Activated naive CD4-positive, alpha-beta T cell treated with anti-CD3 and anti-CD28 coated beads, Interleukin-2, amount 10 ng/mL, durations not matched to agents 7 days and 5 days (primary cell): ENCODE results near the gene SERPINE1.
"Not testable (repeated sequence)": the region's sequence is repeated elsewhere in the genome, so short reads cannot be mapped to it uniquely, and the experiment has no call there.

Experiments used
- CTCF ChIA-PET: fragments of 350-600 bp; sonication (Branson Sonifier 250); formaldehyde crosslinking; loops from one replicate; lab custom pipeline; 2021; ENCODE audit warnings: antibody characterized with exemption; lab: Charles Lee
- DNase-seq: peaks from one replicate; pipeline ENCODE4 v3.0.0-alpha.2; 2020
- H3K27ac Mint-ChIP-seq: one replicate; pipeline ENCODE4 v1.8.0; 2021; ENCODE audit warnings: mild to moderate bottlenecking, moderate library complexity, mixed read lengths
- H3K27me3 Mint-ChIP-seq: one replicate; pipeline ENCODE4 v1.8.0; 2021; ENCODE audit warnings: mild to moderate bottlenecking, mixed read lengths
- H3K36me3 Mint-ChIP-seq: one replicate; pipeline ENCODE4 v1.8.0; 2021; ENCODE audit warnings: mixed read lengths
- H3K4me1 Mint-ChIP-seq: one replicate; pipeline ENCODE4 v1.8.0; 2021; ENCODE audit warnings: mixed read lengths
- H3K4me3 Mint-ChIP-seq: one replicate; pipeline ENCODE4 v1.8.0; 2021; ENCODE audit warnings: mild to moderate bottlenecking, moderate library complexity, mixed read lengths
- H3K9me3 Mint-ChIP-seq: one replicate; pipeline ENCODE4 v1.8.0; 2021; ENCODE audit warnings: mixed read lengths

Gene SERPINE1

GRCh38 chr7:101094791-101095375, 32.0 kb upstream of the SERPINE1 start:
- H3K27me3 Mint-ChIP-seq = peaks cover 17% of the 10 kb centered on the region
- CTCF ChIA-PET = interaction anchor here (0.6 to 1.8 kb wide), 10 partner anchors 9 to 196 kb away, joined by 3 to 8 read pairs (median 4); partner anchors contain the start of gene TRIM56
- DNase-seq = peak; percentile 49
- no peak overlapping the region for H3K27ac Mint-ChIP-seq
- peaks cover 17% of the 10 kb centered on the region for H3K36me3 Mint-ChIP-seq
- peaks cover 7% of the 10 kb centered on the region for H3K4me1 Mint-ChIP-seq
- H3K9me3 Mint-ChIP-seq = no peaks in the 10 kb centered on the region
- H3K4me3 Mint-ChIP-seq = no peak overlapping the region

- Mint-ChIP-seq H3K27me3 (peaks cover 32% of the 10 kb centered on the region), H3K27ac (no peak overlapping the region), H3K4me1 (peaks cover 2% of the 10 kb centered on the region), H3K36me3 (peaks cover 9% of the 10 kb centered on the region), H3K4me3 (no peak overlapping the region), H3K9me3 (no peaks in the 10 kb centered on the region)
- CTCF ChIA-PET = interaction anchor here (1.1 to 1.5 kb wide), 3 partner anchors 19 to 60 kb away, joined by 3 to 5 read pairs (median 4); no protein-coding TSS in a partner anchor
- DNase-seq = no peak
Observed at GRCh38 chr7:101096331-101096956, 30.5 kb upstream of the SERPINE1 start.

- CTCF ChIA-PET = interaction anchor here (1.1 to 1.5 kb wide), 3 partner anchors 20 to 59 kb away, joined by 3 to 5 read pairs (median 4); no protein-coding TSS in a partner anchor
- H3K36me3 Mint-ChIP-seq = peaks cover 7% of the 10 kb centered on the region
- H3K4me3 Mint-ChIP-seq = no peak overlapping the region
- peaks cover 36% of the 10 kb centered on the region for H3K27me3 Mint-ChIP-seq
- DNase-seq = no peak
- no peaks in the 10 kb centered on the region for H3K9me3 Mint-ChIP-seq
- H3K4me1 Mint-ChIP-seq = peaks cover 2% of the 10 kb centered on the region
- no peak overlapping the region for H3K27ac Mint-ChIP-seq
Observed at GRCh38 chr7:101096957-101097347, 30.0 kb upstream of the SERPINE1 start.

GRCh38 chr7:101097561-101097960, 29.3 kb upstream of the SERPINE1 start:
- H3K27ac Mint-ChIP-seq = no peak overlapping the region

GRCh38 chr7:101099969-101100781, 26.7 kb upstream of the SERPINE1 start:
- Mint-ChIP-seq H3K36me3 (no peaks in the 10 kb centered on the region), H3K27ac (no peak overlapping the region), H3K9me3 (no peaks in the 10 kb centered on the region), H3K4me1 (no peaks in the 10 kb centered on the region), H3K4me3 (no peak overlapping the region), H3K27me3 (peaks cover 64% of the 10 kb centered on the region)
- peak; percentile 38 for DNase-seq
- CTCF ChIA-PET = interaction anchor here (0.7 kb wide), 1 partner anchor 22 kb away, joined by 3 read pairs; no protein-coding TSS in a partner anchor

More at GRCh38 chr7:101097561-101097960, 29.3 kb upstream of the SERPINE1 start:
- CTCF ChIA-PET = interaction anchor here (1.4 kb wide), 1 partner anchor 41 kb away, joined by 5 read pairs; no protein-coding TSS in a partner anchor
- H3K36me3 Mint-ChIP-seq = peaks cover 7% of the 10 kb centered on the region
- H3K4me3 Mint-ChIP-seq = no peak overlapping the region
- no peaks in the 10 kb centered on the region for H3K9me3 Mint-ChIP-seq
- peaks cover 38% of the 10 kb centered on the region for H3K27me3 Mint-ChIP-seq
- H3K4me1 Mint-ChIP-seq = peaks cover 2% of the 10 kb centered on the region
- no peak for DNase-seq

GRCh38 chr7:101100858-101101847, 25.8 kb upstream of the SERPINE1 start:
- no peak overlapping the region for H3K4me3 Mint-ChIP-seq

GRCh38 chr7:101102026-101102425, 24.9 kb upstream of the SERPINE1 start:
- Mint-ChIP-seq H3K27me3 (peaks cover 75% of the 10 kb centered on the region), H3K4me1 (no peaks in the 10 kb centered on the region), H3K9me3 (no peaks in the 10 kb centered on the region), H3K4me3 (no peak overlapping the region), H3K36me3 (no peaks in the 10 kb centered on the region), H3K27ac (no peak overlapping the region)
- CTCF ChIA-PET = interaction anchor here (1.2 kb wide), 1 partner anchor 42 kb away, joined by 3 read pairs; no protein-coding TSS in a partner anchor
- no peak for DNase-seq

More at GRCh38 chr7:101100858-101101847, 25.8 kb upstream of the SERPINE1 start:
- no peak for DNase-seq
- Mint-ChIP-seq H3K9me3 (no peaks in the 10 kb centered on the region), H3K4me1 (no peaks in the 10 kb centered on the region), H3K27me3 (peaks cover 66% of the 10 kb centered on the region), H3K27ac (no peak overlapping the region), H3K36me3 (no peaks in the 10 kb centered on the region)
- CTCF ChIA-PET = interaction anchor here (1.2 kb wide), 1 partner anchor 43 kb away, joined by 3 read pairs; no protein-coding TSS in a partner anchor

GRCh38 chr7:101103701-101104100, 23.2 kb upstream of the SERPINE1 start:
- CTCF ChIA-PET = interaction anchor here (2.1 kb wide), 1 partner anchor 9 kb away, joined by 8 read pairs; no protein-coding TSS in a partner anchor
- peaks cover 82% of the 10 kb centered on the region for H3K27me3 Mint-ChIP-seq
- not testable (repeated sequence) for H3K4me1 Mint-ChIP-seq, H3K4me3 Mint-ChIP-seq, H3K36me3 Mint-ChIP-seq, H3K9me3 Mint-ChIP-seq, DNase-seq
- peak overlapping the region; percentile 62 for H3K27ac Mint-ChIP-seq

GRCh38 chr7:101104193-101104713, 22.7 kb upstream of the SERPINE1 start:
- no peak overlapping the region for H3K4me3 Mint-ChIP-seq
- no peak overlapping the region for H3K27ac Mint-ChIP-seq
- H3K4me1 Mint-ChIP-seq = no peaks in the 10 kb centered on the region
- H3K27me3 Mint-ChIP-seq = peaks cover 83% of the 10 kb centered on the region
- no peaks in the 10 kb centered on the region for H3K9me3 Mint-ChIP-seq
- CTCF ChIA-PET = interaction anchor here (0.8 to 2.1 kb wide), 3 partner anchors 10 to 40 kb away, joined by 3 to 8 read pairs (median 5); no protein-coding TSS in a partner anchor
- no peak for DNase-seq
- H3K36me3 Mint-ChIP-seq = no peaks in the 10 kb centered on the region

GRCh38 chr7:101104799-101105198, 22.1 kb upstream of the SERPINE1 start:
- no peak overlapping the region for H3K4me3 Mint-ChIP-seq
- no peaks in the 10 kb centered on the region for H3K36me3 Mint-ChIP-seq
- no peaks in the 10 kb centered on the region for H3K4me1 Mint-ChIP-seq
- H3K27ac Mint-ChIP-seq = no peak overlapping the region
- no peaks in the 10 kb centered on the region for H3K9me3 Mint-ChIP-seq
- H3K27me3 Mint-ChIP-seq = peaks cover 83% of the 10 kb centered on the region
- CTCF ChIA-PET = interaction anchor here (0.8 to 2.1 kb wide), 4 partner anchors 10 to 175 kb away, joined by 3 to 8 read pairs (median 4); no protein-coding TSS in a partner anchor
- DNase-seq = no peak

GRCh38 chr7:101105248-101105647, 21.7 kb upstream of the SERPINE1 start:
- H3K27me3 Mint-ChIP-seq = peaks cover 80% of the 10 kb centered on the region
- not testable (repeated sequence) for H3K4me3 Mint-ChIP-seq, DNase-seq, H3K4me1 Mint-ChIP-seq, H3K27ac Mint-ChIP-seq, H3K9me3 Mint-ChIP-seq, H3K36me3 Mint-ChIP-seq
- CTCF ChIA-PET = interaction anchor here (0.9 to 2.1 kb wide), 3 partner anchors 11 to 174 kb away, joined by 3 to 8 read pairs (median 3); no protein-coding TSS in a partner anchor

GRCh38 chr7:101106386-101106785, 20.5 kb upstream of the SERPINE1 start:
- Mint-ChIP-seq H3K4me3 (no peak overlapping the region), H3K36me3 (no peaks in the 10 kb centered on the region), H3K9me3 (no peaks in the 10 kb centered on the region), H3K27ac (no peak overlapping the region), H3K27me3 (peaks cover 69% of the 10 kb centered on the region), H3K4me1 (no peaks in the 10 kb centered on the region)
- DNase-seq = no peak
- CTCF ChIA-PET = interaction anchor here (1.0 kb wide), 1 partner anchor 11 kb away, joined by 3 read pairs; no protein-coding TSS in a partner anchor
